ENCODE data around the gene KIAA1958. TPM values are rescaled to one million over a fixed set of nuclear protein-coding genes. Genes with fewer than 3 reads are reported as not detected.

KIAA1958 gene
- total RNA-seq, 1 experiment from 2014 or later = 18.5 TPM

GRCh38 chr9:112696461-112696860 lies 209.8 kb downstream of the KIAA1958 start:
- no peaks in the 10 kb centered on the region for H3K9me2 ChIP-seq (ENCODE audit: insufficient read depth)
- H3K79me2 ChIP-seq (ENCODE audit: insufficient read depth, low read length) = peaks cover 10% of the 10 kb centered on the region
- no peaks in the 10 kb centered on the region for H3K27me3 ChIP-seq (ENCODE audit: insufficient read depth, low read length)
- no peaks in the 10 kb centered on the region for H3K4me1 ChIP-seq (ENCODE audit: control insufficient read depth in 1 of 2, insufficient read depth in 2 of 2, low read length in 2 of 2)
- H4K20me1 ChIP-seq (ENCODE audit: insufficient read depth) = 0 out of 2 replicates have a peak, but pooled peaks cover 4% of the 10 kb centered on the region
- ChIA-PET CTCF (no interaction called here), POLR2A (no interaction called here), RAD21 (ENCODE audit: low non-redundant PET in 1 of 2, low total read pairs in 2 of 2, uncharacterized antibody in 2 of 2, unreplicated experiment in 2 of 2) (no interaction called here)
- no peak overlapping the region for H3K4me3 ChIP-seq (replicated peaks in 1 of 2; ENCODE audit: low read depth in 1 of 2, low read length in 2 of 2)
- BruUV-seq (replicated peaks) = no TSS peak
- H3K9ac ChIP-seq (ENCODE audit: low read length) = no peak overlapping the region
- ATAC-seq = no peak
- DNase-seq (ENCODE audit: low read depth, low spot score) = no peak
- peaks cover 5 to 8% of the 10 kb centered on the region in 2 experiments; a peak in 3 of 4 replicates for H3K36me3 ChIP-seq (ENCODE audit: control insufficient read depth in 1 of 2, insufficient read depth in 2 of 2, low read length in 2 of 2)
- no peak overlapping the region for H2AFZ ChIP-seq (ENCODE audit: low read depth, low read length, poor library complexity, severe bottlenecking)
- H3K4me2 ChIP-seq (ENCODE audit: low read length) = no peak overlapping the region
- TF ChIP-seq SP1 (IDR thresholded peaks at IDR 0.05; ENCODE audit: low read depth) = no peak
- TF ChIP-seq FOSL1 (IDR thresholded peaks at IDR 0.05; ENCODE audit: low read depth) = no peak
- TF ChIP-seq REST (IDR thresholded peaks at IDR 0.05; ENCODE audit: low read depth) = no peak
- no peak for TF ChIP-seq EZH2 (IDR thresholded peaks at IDR 0.05)
- no peak for TF ChIP-seq ELF1 (IDR thresholded peaks at IDR 0.05; ENCODE audit: borderline replicate concordance, low read depth)
- no peak for TF ChIP-seq ZNF274 (IDR thresholded peaks at IDR 0.05; ENCODE audit: low read depth, low read length)
- no peak for TF ChIP-seq TCF7L2 (IDR thresholded peaks at IDR 0.05; ENCODE audit: borderline replicate concordance, extremely low read depth, insufficient read depth, insufficient read length)
- no peak for TF ChIP-seq MAX (IDR thresholded peaks at IDR 0.05)
- TF ChIP-seq ZBTB33 (IDR thresholded peaks at IDR 0.05; ENCODE audit: extremely low read depth, insufficient replicate concordance, low read length) = no peak
- intact Hi-C loops (cut with micrococcal nuclease) = no loop called here
- H3K27ac ChIP-seq (ENCODE audit: low read depth, low read length) = no peak overlapping the region
- H3K9me3 ChIP-seq (ENCODE audit: control insufficient read depth in 1 of 2, insufficient read depth in 1 of 2, low read depth in 1 of 2, low read length in 2 of 2) = no peaks in the 10 kb centered on the region

Measured in HCT116 (cell line).